Hepatocyte (in vitro differentiated cells): ENCODE data around the gene TTYH2. TPM values are rescaled to one million over a fixed set of nuclear protein-coding genes. Genes with fewer than 3 reads are reported as not detected.

Experiments used
- DNase-seq: peaks from one replicate; pipeline ENCODE4 v3.0.0-alpha.2; 2016; ENCODE audit warnings: low spot score
- H2AFZ ChIP-seq: fragments of 200-600 bp; sonication (generic); 2 replicates; pipeline ENCODE4 v1.6.0; 2016; ENCODE audit warnings: antibody characterized with exemption, mild to moderate bottlenecking
- H3K27ac ChIP-seq: fragments of 200-600 bp; sonication (generic); 2 replicates; pipeline ENCODE4 v1.5.1; 2016; ENCODE audit warnings: mild to moderate bottlenecking
- H3K27me3 ChIP-seq: fragments of 200-600 bp; sonication (generic); 2 replicates; pipeline ENCODE4 v1.6.1; 2016
- H3K36me3 ChIP-seq: fragments of 200-600 bp; sonication (generic); replicated peaks from 2 replicates; pipeline ENCODE4 v1.5.1; 2016; ENCODE audit warnings: low read depth; ENCODE audit not compliant: insufficient read depth
- H3K4me1 ChIP-seq: fragments of 200-600 bp; sonication (generic); 2 replicates; pipeline ENCODE4 v1.5.1; 2016; ENCODE audit warnings: mild to moderate bottlenecking, moderate library complexity; ENCODE audit not compliant: insufficient read depth
- H3K4me2 ChIP-seq: fragments of 200-600 bp; sonication (generic); 2 replicates; pipeline ENCODE4 v1.6.0; 2016
- H3K4me3 ChIP-seq: fragments of 200-600 bp; sonication (generic); 2 replicates; pipeline ENCODE4 v1.5.1; 2016; ENCODE audit warnings: mild to moderate bottlenecking
- H3K79me2 ChIP-seq: fragments of 200-600 bp; sonication (generic); 2 replicates; pipeline ENCODE4 v1.6.0; 2017; ENCODE audit warnings: mild to moderate bottlenecking
- H3K9me2 ChIP-seq: fragments of 200-600 bp; sonication (generic); replicated peaks from 2 replicates; pipeline ENCODE4 v1.6.0; 2017; ENCODE audit warnings: mild to moderate bottlenecking; ENCODE audit not compliant: insufficient read depth
- H3K9me3 ChIP-seq: fragments of 200-600 bp; sonication (generic); 2 replicates; pipeline ENCODE4 v1.5.1; 2016; ENCODE audit warnings: low read depth, mild to moderate bottlenecking
- H4K20me1 ChIP-seq: fragments of 200-600 bp; sonication (generic); 2 replicates; pipeline ENCODE4 v1.6.0; 2016; ENCODE audit warnings: mild to moderate bottlenecking; ENCODE audit not compliant: insufficient read depth, poor library complexity, severe bottlenecking
- CTCF ChIP-seq: fragments of 200-600 bp; sonication (generic); IDR thresholded peaks from 2 replicates; pipeline ENCODE4 v1.5.1; 2016; ENCODE audit warnings: antibody characterized with exemption, mild to moderate bottlenecking; ENCODE audit not compliant: poor library complexity
- EZH2 ChIP-seq: fragments of 200-600 bp; sonication (generic); IDR thresholded peaks from 2 replicates; pipeline ENCODE4 v1.6.1; 2016; ENCODE audit warnings: antibody characterized with exemption, mild to moderate bottlenecking, borderline replicate concordance
- EZH2phosphoT487 ChIP-seq: fragments of 200-600 bp; sonication (generic); IDR thresholded peaks from one replicate; pipeline ENCODE4 v1.6.1; 2018; ENCODE audit warnings: antibody characterized with exemption, mild to moderate bottlenecking, low read depth, moderate library complexity; ENCODE audit not compliant: unreplicated experiment, severe bottlenecking
- WGBS: methylation state at CpG from one replicate; pipeline ENCODE4 v1.1.6; 2016; ENCODE audit warnings: low lambda C conversion rate; ENCODE audit errors: missing lambda C conversion rate; 5-methylcytosine and 5-hydroxymethylcytosine counted together
- polyA plus RNA-seq: library from polyadenylated mRNA; unstranded; fragments of >200 nt; fragmentation: Nextera tagmentation; extraction: Ambion mirVana; gene quantifications from 2 replicates; pipeline ENCODE4 v1.2.1, GENCODE V29; 2016
- total RNA-seq: library from RNA; depleted of rRNA; stranded (reverse); fragments of >200 nt; gene quantifications from 2 replicates; pipeline ENCODE4 v1.2.3, GENCODE V29; 2014

Gene TTYH2
- total and polyA plus RNA-seq, 2 experiments from 2014 or later = 7.4 to 7.8 TPM

- Histone ChIP-seq H3K27ac (no peak overlapping the region), H2AFZ (no peak overlapping the region), H3K27me3 (no peaks in the 10 kb centered on the region), H3K4me1 (peaks cover 7% of the 10 kb centered on the region), H3K4me3 (no peak overlapping the region), H3K36me3 (no peaks in the 10 kb centered on the region), H4K20me1 (no peaks in the 10 kb centered on the region), H3K79me2 (no peaks in the 10 kb centered on the region), H3K4me2 (no peak overlapping the region), H3K9me3 (no peaks in the 10 kb centered on the region), H3K9me2 (no peaks in the 10 kb centered on the region)
- TF ChIP-seq CTCF (no peak), EZH2phosphoT487 (no peak), EZH2 (no peak)
- WGBS = 95% methylated on average over 2 of the region's 2 CpGs
- no peak for DNase-seq
Measured at GRCh38 chr17:74241847-74242246, 28.5 kb downstream of the TTYH2 start.

GRCh38 chr17:74243013-74243755 lies 29.8 kb downstream of the TTYH2 start:
- TF ChIP-seq EZH2 = no peak
- no peak for TF ChIP-seq EZH2phosphoT487
- TF ChIP-seq CTCF = no peak
- Histone ChIP-seq H4K20me1 (no peaks in the 10 kb centered on the region), H3K27me3 (no peaks in the 10 kb centered on the region), H3K4me3 (no peak overlapping the region), H2AFZ (no peak overlapping the region), H3K4me1 (peaks cover 7% of the 10 kb centered on the region), H3K79me2 (no peaks in the 10 kb centered on the region), H3K36me3 (no peaks in the 10 kb centered on the region), H3K4me2 (no peak overlapping the region), H3K27ac (no peak overlapping the region), H3K9me2 (no peaks in the 10 kb centered on the region), H3K9me3 (no peaks in the 10 kb centered on the region)
- DNase-seq = no peak
- 79% methylated on average over 13 of the region's 13 CpGs for WGBS

- no peak for DNase-seq
- H3K4me2 ChIP-seq = no peak overlapping the region
- no peak overlapping the region for H2AFZ ChIP-seq
- H3K4me3 ChIP-seq = no peak overlapping the region
- H3K4me1 ChIP-seq = peaks cover 7% of the 10 kb centered on the region
- H3K36me3 ChIP-seq = no peaks in the 10 kb centered on the region
- H3K79me2 ChIP-seq = no peaks in the 10 kb centered on the region
- no peaks in the 10 kb centered on the region for H3K9me3 ChIP-seq
- no peaks in the 10 kb centered on the region for H3K27me3 ChIP-seq
- no peaks in the 10 kb centered on the region for H3K9me2 ChIP-seq
- 95% methylated on average over 10 of the region's 10 CpGs for WGBS
- H4K20me1 ChIP-seq = no peaks in the 10 kb centered on the region
- TF ChIP-seq EZH2 (no peak), CTCF (no peak), EZH2phosphoT487 (no peak)
- no peak overlapping the region for H3K27ac ChIP-seq
Measured at GRCh38 chr17:74244128-74244527, 30.8 kb downstream of the TTYH2 start.

GRCh38 chr17:74244548-74244947 lies 31.2 kb downstream of the TTYH2 start:
- Histone ChIP-seq H4K20me1 (no peaks in the 10 kb centered on the region), H3K4me3 (no peak overlapping the region), H3K79me2 (no peaks in the 10 kb centered on the region), H3K4me2 (no peak overlapping the region), H2AFZ (no peak overlapping the region), H3K27me3 (no peaks in the 10 kb centered on the region), H3K36me3 (no peaks in the 10 kb centered on the region), H3K4me1 (peaks cover 7% of the 10 kb centered on the region), H3K27ac (no peak overlapping the region), H3K9me2 (no peaks in the 10 kb centered on the region), H3K9me3 (no peaks in the 10 kb centered on the region)
- DNase-seq = no peak
- TF ChIP-seq EZH2phosphoT487 (no peak), EZH2 (no peak)
- 83% methylated on average over 6 of the region's 6 CpGs for WGBS
